ENCODE measurements around the gene GNGT1.

Gene GNGT1

GRCh38 chr7:93920496-93921182, 14.3 kb downstream of the GNGT1 start:
- H3K9me3 Mint-ChIP-seq: no peaks in the 10 kb centered on the region
- H3K4me3 Mint-ChIP-seq: no peak overlapping the region
- H3K36me3 Mint-ChIP-seq: no peaks in the 10 kb centered on the region
- H3K27ac Mint-ChIP-seq: no peak overlapping the region
- DNase-seq (ENCODE audit: low spot score in 2 of 2) (no peak), ATAC-seq (no peak)
- no peaks in the 10 kb centered on the region for H3K4me1 Mint-ChIP-seq

DNA sequence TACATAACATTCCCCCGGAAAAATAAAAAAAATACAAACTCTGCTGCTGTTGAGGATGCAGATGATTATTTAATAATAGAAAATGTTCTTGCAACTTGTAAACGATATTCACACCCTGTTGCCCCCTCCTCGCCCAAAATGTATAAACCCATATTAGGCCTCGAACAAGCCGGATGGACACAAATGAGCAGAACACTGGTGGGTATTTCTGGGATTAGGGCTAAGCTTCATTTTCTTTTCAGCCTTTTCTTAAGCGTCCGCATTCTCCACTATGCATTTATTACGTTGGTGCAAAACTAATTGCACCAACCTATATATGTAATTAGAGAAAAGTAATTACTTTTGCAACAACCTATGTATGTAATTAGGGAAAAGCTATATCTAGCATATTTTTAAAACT, 14.8 kb downstream of the GNGT1 start:
- H3K4me3 Mint-ChIP-seq: peak overlapping the region; percentile 45
- ATAC-seq: no peak
- H3K27ac Mint-ChIP-seq: no peak overlapping the region
- H3K36me3 Mint-ChIP-seq: no peaks in the 10 kb centered on the region
- DNase-seq (ENCODE audit: low spot score in 2 of 2): no peak
- H3K4me1 Mint-ChIP-seq: no peaks in the 10 kb centered on the region
- H3K9me3 Mint-ChIP-seq: no peaks in the 10 kb centered on the region

- Mint-ChIP-seq H3K9me3 (no peaks in the 10 kb centered on the region), H3K27ac (no peak within 1 kb of the TSS), H3K4me3 (peak within 1 kb of the TSS; percentile 45), H3K36me3 (no peaks in the 10 kb centered on the region), H3K4me1 (no peaks in the 10 kb centered on the region)
- ATAC-seq (peak; percentile 88), DNase-seq (ENCODE audit: low spot score in 2 of 2) (peak; percentile 17 to 48)
Measured at GRCh38 chr7:93921607-93922566, 15.5 kb downstream of the GNGT1 start, which contains the start of gene GNG11. GNG11 (plus strand) TSS chr7:93921735; CDS start chr7:93922138, 403 bp downstream.

- H3K4me1 Mint-ChIP-seq: no peaks in the 10 kb centered on the region
- no peaks in the 10 kb centered on the region for H3K9me3 Mint-ChIP-seq
Measured at GRCh38 chr7:93923296-93923695, 16.9 kb downstream of the GNGT1 start.

GRCh38 chr7:93923942-93924341, 17.6 kb downstream of the GNGT1 start:
- H3K4me3 Mint-ChIP-seq: no peak overlapping the region
- H3K27ac Mint-ChIP-seq: no peak overlapping the region
- DNase-seq (ENCODE audit: low spot score in 2 of 2): no peak
- no peaks in the 10 kb centered on the region for H3K9me3 Mint-ChIP-seq
- H3K4me1 Mint-ChIP-seq: no peaks in the 10 kb centered on the region
- no peak for ATAC-seq
- H3K36me3 Mint-ChIP-seq: no peaks in the 10 kb centered on the region

More at GRCh38 chr7:93923296-93923695, 16.9 kb downstream of the GNGT1 start:
- Mint-ChIP-seq H3K4me3 (no peak overlapping the region), H3K36me3 (no peaks in the 10 kb centered on the region), H3K27ac (no peak overlapping the region)
- ATAC-seq: no peak
- no peak for DNase-seq (ENCODE audit: low spot score in 2 of 2)

DNA sequence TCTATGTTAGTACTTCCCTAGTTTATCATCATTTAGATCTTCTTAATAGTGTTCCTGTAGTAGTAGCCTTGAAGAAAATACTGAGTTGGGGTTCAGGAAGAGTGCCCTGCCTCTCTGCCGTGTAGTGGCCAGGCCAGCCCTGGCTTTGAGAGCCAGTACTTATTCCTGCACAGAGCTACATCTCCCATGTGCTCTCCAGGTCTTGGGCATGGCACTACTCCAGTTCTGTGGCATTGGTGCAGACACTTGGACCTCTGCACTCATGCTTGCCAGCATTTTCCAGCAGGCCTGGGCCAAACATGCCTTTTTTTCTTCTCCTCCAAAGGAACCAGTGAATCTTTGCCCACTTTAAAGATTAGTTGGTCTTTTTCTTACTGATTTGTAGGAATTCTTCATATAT, 20.4 kb downstream of the GNGT1 start:
- no peaks in the 10 kb centered on the region for H3K4me1 Mint-ChIP-seq
- no peaks in the 10 kb centered on the region for H3K36me3 Mint-ChIP-seq
- H3K4me3 Mint-ChIP-seq: no peak overlapping the region
- H3K9me3 Mint-ChIP-seq: peaks cover 2% of the 10 kb centered on the region
- DNase-seq (ENCODE audit: low spot score in 2 of 2) (no peak), ATAC-seq (peak; percentile 39)
- no peak overlapping the region for H3K27ac Mint-ChIP-seq

DNA sequence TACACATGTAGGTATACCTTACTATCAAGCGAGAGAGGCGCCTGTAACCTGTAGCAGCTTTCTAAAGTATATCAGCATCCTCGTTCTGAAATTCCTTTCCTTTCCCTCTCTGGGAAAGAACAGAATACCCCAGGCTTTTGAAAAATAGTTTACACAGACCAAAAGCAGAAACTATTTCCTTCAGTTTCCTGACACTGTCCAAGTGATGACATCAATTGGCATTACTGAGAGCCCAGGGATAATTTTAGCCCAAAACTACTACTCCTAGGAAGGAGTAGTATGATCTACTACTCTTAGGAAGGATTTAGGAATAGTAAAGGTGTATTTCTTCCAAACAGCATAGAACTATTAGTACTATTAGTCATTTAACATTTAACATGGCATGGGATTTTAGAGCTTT, 21.2 kb downstream of the GNGT1 start:
- DNase-seq (ENCODE audit: low spot score in 2 of 2) (no peak), ATAC-seq (no peak)
- Mint-ChIP-seq H3K9me3 (peaks cover 2% of the 10 kb centered on the region), H3K4me1 (no peaks in the 10 kb centered on the region), H3K4me3 (no peak overlapping the region), H3K27ac (no peak overlapping the region), H3K36me3 (no peaks in the 10 kb centered on the region)

- no peak overlapping the region for H3K4me3 Mint-ChIP-seq
- H3K9me3 Mint-ChIP-seq: peaks cover 2% of the 10 kb centered on the region
- no peaks in the 10 kb centered on the region for H3K4me1 Mint-ChIP-seq
- no peak for ATAC-seq
- no peaks in the 10 kb centered on the region for H3K36me3 Mint-ChIP-seq
- no peak overlapping the region for H3K27ac Mint-ChIP-seq
- DNase-seq (ENCODE audit: low spot score in 2 of 2): no peak
Measured at GRCh38 chr7:93931655-93932054, 25.3 kb downstream of the GNGT1 start.

DNA sequence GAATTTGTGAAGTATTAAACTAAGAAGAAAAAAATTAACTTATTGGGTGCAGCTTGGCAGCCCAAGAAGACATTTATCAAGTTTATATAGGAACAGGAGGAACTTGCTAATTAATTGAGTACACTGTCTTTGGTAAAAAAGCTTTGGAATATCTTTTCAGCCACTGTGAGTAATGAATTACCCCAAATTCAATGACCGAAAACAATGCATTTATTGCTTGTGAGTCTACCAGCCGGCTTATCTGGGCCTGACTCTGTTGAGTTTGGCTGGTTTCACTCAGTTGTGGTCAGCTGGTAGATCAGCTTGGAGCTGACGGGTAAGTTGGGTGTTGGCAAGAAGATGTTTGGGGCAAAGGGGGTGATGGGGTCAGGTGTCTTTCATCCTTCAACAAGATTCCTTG, 26.8 kb downstream of the GNGT1 start:
- ATAC-seq (no peak), DNase-seq (ENCODE audit: low spot score in 2 of 2) (no peak)
- peaks cover 2% of the 10 kb centered on the region for H3K9me3 Mint-ChIP-seq
- no peak overlapping the region for H3K27ac Mint-ChIP-seq
- H3K4me3 Mint-ChIP-seq: no peak overlapping the region
- H3K36me3 Mint-ChIP-seq: no peaks in the 10 kb centered on the region
- no peaks in the 10 kb centered on the region for H3K4me1 Mint-ChIP-seq

GRCh38 chr7:93935102-93935501, 28.7 kb downstream of the GNGT1 start:
- Mint-ChIP-seq H3K9me3 (peaks cover 1% of the 10 kb centered on the region), H3K4me1 (no peaks in the 10 kb centered on the region), H3K4me3 (no peak overlapping the region), H3K36me3 (no peaks in the 10 kb centered on the region), H3K27ac (no peak overlapping the region)
- no peak for DNase-seq (ENCODE audit: low spot score in 2 of 2)
- no peak for ATAC-seq

- H3K27ac Mint-ChIP-seq: no peak overlapping the region
- ATAC-seq: no peak
- no peaks in the 10 kb centered on the region for H3K9me3 Mint-ChIP-seq
- H3K4me3 Mint-ChIP-seq: no peak overlapping the region
- no peaks in the 10 kb centered on the region for H3K36me3 Mint-ChIP-seq
- no peak for DNase-seq (ENCODE audit: low spot score in 2 of 2)
- no peaks in the 10 kb centered on the region for H3K4me1 Mint-ChIP-seq
Measured at GRCh38 chr7:93937818-93938217, 31.5 kb downstream of the GNGT1 start.

- no peak overlapping the region for H3K27ac Mint-ChIP-seq
Measured at GRCh38 chr7:93938293-93938692, 31.9 kb downstream of the GNGT1 start.

DNA sequence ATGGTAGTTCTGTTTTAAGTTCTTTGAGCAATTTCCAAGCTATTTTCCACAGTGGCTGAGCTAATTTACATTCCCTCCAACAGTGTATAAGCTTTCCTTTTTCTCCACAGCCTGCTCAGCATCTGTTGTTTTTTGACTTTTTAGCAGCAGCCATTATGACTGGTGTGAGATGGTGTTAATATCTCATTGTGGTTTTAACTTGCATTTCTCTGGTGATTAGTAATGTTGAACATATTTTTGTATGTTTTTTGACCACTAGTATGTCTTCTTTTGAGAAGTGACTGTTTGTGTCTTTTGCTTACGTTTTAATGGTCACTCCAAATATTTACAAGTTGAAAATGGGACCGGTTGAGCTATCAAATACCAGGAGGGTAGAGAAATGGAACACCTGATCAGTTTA, 35.6 kb downstream of the GNGT1 start:
- no peak overlapping the region for H3K27ac Mint-ChIP-seq
- no peak for DNase-seq (ENCODE audit: low spot score in 2 of 2)
- no peak for ATAC-seq
- H3K4me3 Mint-ChIP-seq: no peak overlapping the region
- no peaks in the 10 kb centered on the region for H3K9me3 Mint-ChIP-seq
- H3K36me3 Mint-ChIP-seq: no peaks in the 10 kb centered on the region
- no peaks in the 10 kb centered on the region for H3K4me1 Mint-ChIP-seq

More at GRCh38 chr7:93938293-93938692, 31.9 kb downstream of the GNGT1 start:
- Mint-ChIP-seq H3K4me1 (no peaks in the 10 kb centered on the region), H3K36me3 (no peaks in the 10 kb centered on the region), H3K4me3 (no peak overlapping the region), H3K9me3 (no peaks in the 10 kb centered on the region)
- no peak for DNase-seq (ENCODE audit: low spot score in 2 of 2)
- no peak for ATAC-seq

DNA sequence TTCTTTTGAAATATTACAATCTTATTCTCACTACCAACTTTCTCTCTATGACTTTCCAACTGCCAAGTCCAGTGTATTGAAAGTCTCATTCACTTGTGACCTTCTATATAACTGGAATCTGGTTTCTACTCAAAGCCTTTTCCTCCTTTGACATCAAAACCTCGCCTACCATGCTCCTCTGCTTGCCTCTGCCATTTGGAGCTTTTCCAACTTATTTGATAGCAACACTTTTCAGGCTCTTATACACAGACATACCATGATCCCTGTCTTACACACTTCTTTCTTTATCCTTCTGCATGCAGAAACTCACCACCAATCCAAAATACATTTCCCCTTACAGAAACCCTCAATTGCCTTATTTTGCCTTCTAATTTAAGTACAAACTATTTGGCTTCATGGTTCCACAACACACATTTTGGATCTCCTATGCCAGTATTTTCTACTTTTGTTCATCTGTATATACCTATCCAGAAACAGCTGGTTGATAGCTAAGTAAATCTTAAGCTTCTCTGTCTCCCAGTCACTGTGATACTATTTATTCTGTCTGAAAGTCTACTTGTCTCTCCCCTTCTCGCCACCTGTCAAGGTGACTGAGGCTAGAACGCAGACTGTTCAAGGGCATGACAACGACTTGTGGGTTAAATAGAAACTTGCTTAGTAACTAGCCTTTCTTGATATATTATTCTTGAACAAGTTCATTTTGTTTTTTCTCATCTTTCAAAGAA, 37.6 kb downstream of the GNGT1 start:
- Mint-ChIP-seq H3K4me3 (no peak overlapping the region), H3K9me3 (no peaks in the 10 kb centered on the region), H3K27ac (no peak overlapping the region), H3K36me3 (no peaks in the 10 kb centered on the region), H3K4me1 (no peaks in the 10 kb centered on the region)
- no peak for DNase-seq (ENCODE audit: low spot score in 2 of 2)
- no peak for ATAC-seq

DNA sequence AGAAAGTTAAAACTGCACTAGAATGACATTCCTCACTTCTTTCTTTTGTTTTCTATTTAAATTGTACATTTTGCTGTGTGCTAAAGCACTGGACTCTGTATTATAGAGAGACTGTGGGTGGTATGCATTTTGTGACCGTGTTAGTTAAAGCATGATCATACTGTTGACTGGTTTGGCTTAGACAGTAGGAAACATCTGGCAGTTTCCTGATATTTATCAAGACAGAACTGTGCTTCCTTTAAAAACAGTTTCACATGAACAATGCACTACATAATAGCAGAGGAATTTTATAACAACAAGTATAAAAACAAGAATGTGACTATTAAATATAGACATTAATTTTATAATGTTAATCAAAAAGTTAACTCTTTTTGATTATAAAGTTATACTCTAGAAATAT, 38.3 kb downstream of the GNGT1 start:
- H3K27ac Mint-ChIP-seq: no peak overlapping the region
- no peaks in the 10 kb centered on the region for H3K9me3 Mint-ChIP-seq
- ATAC-seq (no peak), DNase-seq (ENCODE audit: low spot score in 2 of 2) (no peak)
- no peaks in the 10 kb centered on the region for H3K36me3 Mint-ChIP-seq
- H3K4me3 Mint-ChIP-seq: no peak overlapping the region
- H3K4me1 Mint-ChIP-seq: no peaks in the 10 kb centered on the region
